Measurements from ENCODE around the gene BCL2L11.

DNA sequence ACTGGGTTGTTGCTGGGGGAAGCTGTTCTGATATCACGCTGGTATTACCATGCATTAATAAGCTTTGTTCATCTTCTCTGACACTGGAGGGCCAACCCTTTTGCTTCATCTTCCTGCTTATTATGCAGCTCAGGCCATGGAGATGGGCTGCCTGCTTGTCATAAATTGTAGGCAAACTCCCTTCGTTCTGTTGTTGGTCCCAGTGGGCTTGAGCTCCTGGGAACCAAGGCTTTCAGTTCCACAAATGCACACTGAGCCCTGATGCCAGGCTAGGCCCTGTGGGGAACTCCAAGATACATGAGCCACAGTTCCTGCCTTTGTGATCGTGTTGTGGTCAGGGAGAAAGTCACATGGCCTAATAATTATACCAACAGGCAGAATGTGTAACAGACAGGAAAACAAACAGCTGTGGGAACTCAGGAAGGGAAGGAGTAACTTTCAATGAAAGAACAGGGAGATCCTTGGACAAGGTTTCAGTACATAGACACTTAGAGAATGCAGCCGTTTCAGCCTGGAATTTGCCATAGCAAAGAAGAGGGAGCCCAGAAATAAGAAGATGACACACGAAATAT lies 49.0 kb upstream of the BCL2L11 start:
- TF ChIP-seq, protein P1, sequence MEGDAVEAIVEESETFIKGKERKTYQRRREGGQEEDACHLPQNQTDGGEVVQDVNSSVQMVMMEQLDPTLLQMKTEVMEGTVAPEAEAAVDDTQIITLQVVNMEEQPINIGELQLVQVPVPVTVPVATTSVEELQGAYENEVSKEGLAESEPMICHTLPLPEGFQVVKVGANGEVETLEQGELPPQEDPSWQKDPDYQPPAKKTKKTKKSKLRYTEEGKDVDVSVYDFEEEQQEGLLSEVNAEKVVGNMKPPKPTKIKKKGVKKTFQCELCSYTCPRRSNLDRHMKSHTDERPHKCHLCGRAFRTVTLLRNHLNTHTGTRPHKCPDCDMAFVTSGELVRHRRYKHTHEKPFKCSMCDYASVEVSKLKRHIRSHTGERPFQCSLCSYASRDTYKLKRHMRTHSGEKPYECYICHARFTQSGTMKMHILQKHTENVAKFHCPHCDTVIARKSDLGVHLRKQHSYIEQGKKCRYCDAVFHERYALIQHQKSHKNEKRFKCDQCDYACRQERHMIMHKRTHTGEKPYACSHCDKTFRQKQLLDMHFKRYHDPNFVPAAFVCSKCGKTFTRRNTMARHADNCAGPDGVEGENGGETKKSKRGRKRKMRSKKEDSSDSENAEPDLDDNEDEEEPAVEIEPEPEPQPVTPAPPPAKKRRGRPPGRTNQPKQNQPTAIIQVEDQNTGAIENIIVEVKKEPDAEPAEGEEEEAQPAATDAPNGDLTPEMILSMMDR (IDR thresholded peaks at IDR 0.05): no peak
- no peak for TF ChIP-seq POLR2A (IDR thresholded peaks at IDR 0.05)
